Measurements from ENCODE around the gene NACAD. TPM values are rescaled to one million over a fixed set of nuclear protein-coding genes. Genes with fewer than 3 reads are reported as not detected.

Gene NACAD
- total RNA-seq, 4 donors from 2014 or later, result 0.89 to 2.0 (median 1.7) TPM

- intact Hi-C loops (cut with DNase I; ENCODE audit: low total_unique reads), result loop anchor here (10.0 kb wide), 1 partner anchor 278 kb away; no protein-coding TSS in a partner anchor
- 77 to 84% methylated on average over 8 of the region's 8 CpGs for WGBS, 2 donors
Measured at GRCh38 chr7:45132708-45133320, 44.0 kb upstream of the NACAD start.

GRCh38 chr7:45131891-45132290 is 43.1 kb upstream of the NACAD start:
- intact Hi-C loops (cut with DNase I; ENCODE audit: low total_unique reads), result loop anchor here (10.0 kb wide), 1 partner anchor 277 kb away; no protein-coding TSS in a partner anchor
- no peak for TF ChIP-seq CTCF (IDR thresholded peaks at IDR 0.05)
- no peak for TF ChIP-seq POLR2A (IDR thresholded peaks at IDR 0.05)
- DNase-seq (ENCODE audit: low spot score in 2 of 2), result no peak
- WGBS, 2 donors, result 53 to 54% methylated on average over 4 of the region's 4 CpGs
- no peak overlapping the region for H3K4me3 ChIP-seq (ENCODE audit: low read depth, poor library complexity, severe bottlenecking)

More at GRCh38 chr7:45132708-45133320, 44.0 kb upstream of the NACAD start:
- DNase-seq (ENCODE audit: low spot score in 2 of 2), result no peak
- TF ChIP-seq CTCF (IDR thresholded peaks at IDR 0.05), result no peak
- TF ChIP-seq POLR2A (IDR thresholded peaks at IDR 0.05), result no peak
- no peak overlapping the region for H3K4me3 ChIP-seq (ENCODE audit: low read depth, poor library complexity, severe bottlenecking)

- no peak overlapping the region for H3K4me3 ChIP-seq (ENCODE audit: low read depth, poor library complexity, severe bottlenecking)
- TF ChIP-seq POLR2A (IDR thresholded peaks at IDR 0.05) (no peak), CTCF (IDR thresholded peaks at IDR 0.05) (no peak)
- 65 to 70% methylated on average over 9 of the region's 9 CpGs for WGBS, 2 donors
- intact Hi-C loops (cut with DNase I; ENCODE audit: low total_unique reads), result loop anchor here (10.0 kb wide), 1 partner anchor 276 kb away; no protein-coding TSS in a partner anchor
- no peak for DNase-seq (ENCODE audit: low spot score in 2 of 2)
Measured at GRCh38 chr7:45130910-45131309, 42.1 kb upstream of the NACAD start.

- intact Hi-C loops (cut with DNase I; ENCODE audit: low total_unique reads), result loop anchor here (10.0 kb wide), 1 partner anchor 275 kb away; no protein-coding TSS in a partner anchor
- TF ChIP-seq POLR2A (IDR thresholded peaks at IDR 0.05) (no peak), CTCF (IDR thresholded peaks at IDR 0.05) (no peak)
- no peak for DNase-seq (ENCODE audit: low spot score in 2 of 2)
- 69 to 70% methylated on average over 12 of the region's 12 CpGs for WGBS, 2 donors
- H3K4me3 ChIP-seq (ENCODE audit: low read depth, poor library complexity, severe bottlenecking), result no peak overlapping the region
Measured at GRCh38 chr7:45129906-45130305, 41.1 kb upstream of the NACAD start.

- no peak for DNase-seq (ENCODE audit: low spot score in 2 of 2)
- no peak overlapping the region for H3K4me3 ChIP-seq (ENCODE audit: low read depth, poor library complexity, severe bottlenecking)
- intact Hi-C loops (cut with DNase I; ENCODE audit: low total_unique reads), result no loop called here
- WGBS, 2 donors, result 70 to 81% methylated on average over 15 of the region's 15 CpGs
- no peak for TF ChIP-seq POLR2A (IDR thresholded peaks at IDR 0.05)
- no peak for TF ChIP-seq CTCF (IDR thresholded peaks at IDR 0.05)
Measured at GRCh38 chr7:45129181-45129800, 40.5 kb upstream of the NACAD start.
